HEK293 (cell line): ENCODE results near the gene CC2D2A.

Experiments
- MZF1 ChIP-seq: fragments of 450-650 bp; formaldehyde crosslinking; IDR thresholded peaks from 2 replicates; pipeline ENCODE4 v1.5.1; 2017; ENCODE audit warnings: missing biosample characterization, missing genetic modification characterization, borderline replicate concordance
- SETDB1 ChIP-seq: IDR thresholded peaks from one replicate; pipeline ENCODE4 v1.6.1; 2017; ENCODE audit warnings: mild to moderate bottlenecking, low read length, moderate library complexity, mixed read lengths; ENCODE audit not compliant: insufficient read length
- ZNF433 ChIP-seq: fragments of 450-650 bp; formaldehyde crosslinking; IDR thresholded peaks from 2 replicates; pipeline ENCODE4 v1.5.1; 2016; ENCODE audit warnings: missing biosample characterization, missing genetic modification characterization, low read depth
- ZNF792 ChIP-seq: fragments of 450-650 bp; formaldehyde crosslinking; IDR thresholded peaks from 2 replicates; pipeline ENCODE4 v1.5.1; 2016; ENCODE audit warnings: missing biosample characterization, missing genetic modification characterization
- TF ChIP-seq, protein P1 (sequence below): fragments of 450-650 bp; formaldehyde crosslinking; IDR thresholded peaks from 2 replicates; pipeline ENCODE4 v1.5.1; 2016; ENCODE audit warnings: missing biosample characterization, missing genetic modification characterization

DNA sequence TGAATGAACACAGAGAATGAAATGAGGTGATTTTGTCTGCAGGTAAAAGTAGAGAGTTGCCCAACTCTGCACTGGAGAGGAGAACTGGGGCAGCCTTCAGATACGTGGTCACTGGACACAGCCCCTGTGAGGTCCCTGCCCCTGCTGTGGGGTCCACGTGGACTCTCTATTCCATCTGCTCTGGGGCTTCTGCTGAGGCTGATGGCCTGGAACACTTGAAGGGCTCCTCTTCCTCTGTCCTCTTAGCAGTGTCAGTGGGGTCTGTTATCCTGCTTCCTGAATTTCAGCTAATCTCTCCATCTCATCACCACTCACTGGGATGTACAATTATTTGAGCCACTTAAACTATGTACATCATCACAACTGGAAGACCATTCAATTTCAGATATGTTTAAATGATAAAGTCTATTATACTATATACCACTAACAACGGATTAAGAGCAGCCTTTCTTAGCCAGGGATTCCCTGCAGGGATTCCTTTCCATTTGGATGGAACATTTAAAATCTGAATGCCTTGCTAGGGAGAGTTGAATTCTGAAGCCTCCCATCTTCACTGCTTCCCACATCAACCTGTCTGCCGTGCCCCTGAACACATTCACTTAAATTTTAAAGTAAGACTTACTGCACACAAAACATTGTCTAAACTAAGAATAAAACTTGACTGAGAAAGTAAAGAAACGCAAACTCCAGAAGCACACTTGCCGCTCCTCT is 74.0 kb downstream of the CC2D2A start:
- TF ChIP-seq, protein P1, sequence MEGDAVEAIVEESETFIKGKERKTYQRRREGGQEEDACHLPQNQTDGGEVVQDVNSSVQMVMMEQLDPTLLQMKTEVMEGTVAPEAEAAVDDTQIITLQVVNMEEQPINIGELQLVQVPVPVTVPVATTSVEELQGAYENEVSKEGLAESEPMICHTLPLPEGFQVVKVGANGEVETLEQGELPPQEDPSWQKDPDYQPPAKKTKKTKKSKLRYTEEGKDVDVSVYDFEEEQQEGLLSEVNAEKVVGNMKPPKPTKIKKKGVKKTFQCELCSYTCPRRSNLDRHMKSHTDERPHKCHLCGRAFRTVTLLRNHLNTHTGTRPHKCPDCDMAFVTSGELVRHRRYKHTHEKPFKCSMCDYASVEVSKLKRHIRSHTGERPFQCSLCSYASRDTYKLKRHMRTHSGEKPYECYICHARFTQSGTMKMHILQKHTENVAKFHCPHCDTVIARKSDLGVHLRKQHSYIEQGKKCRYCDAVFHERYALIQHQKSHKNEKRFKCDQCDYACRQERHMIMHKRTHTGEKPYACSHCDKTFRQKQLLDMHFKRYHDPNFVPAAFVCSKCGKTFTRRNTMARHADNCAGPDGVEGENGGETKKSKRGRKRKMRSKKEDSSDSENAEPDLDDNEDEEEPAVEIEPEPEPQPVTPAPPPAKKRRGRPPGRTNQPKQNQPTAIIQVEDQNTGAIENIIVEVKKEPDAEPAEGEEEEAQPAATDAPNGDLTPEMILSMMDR (tag by site-specific recombination) = no peak
- TF ChIP-seq MZF1 (tag by site-specific recombination) (no peak), ZNF433 (tag by site-specific recombination) (no peak), SETDB1 (no peak), ZNF792 (tag by site-specific recombination) (no peak)
